CD4-positive, alpha-beta T cell treated with Interleukin-6 at 100 ng/mL for 8 hours (primary cell): ENCODE measurements around the gene SMIM15.

Source experiments
- DNase-seq: peaks from one replicate; pipeline ENCODE4 v3.0.0-alpha.2; 2020; ENCODE audit warnings: mixed read lengths, low spot score

Gene SMIM15

DNA sequence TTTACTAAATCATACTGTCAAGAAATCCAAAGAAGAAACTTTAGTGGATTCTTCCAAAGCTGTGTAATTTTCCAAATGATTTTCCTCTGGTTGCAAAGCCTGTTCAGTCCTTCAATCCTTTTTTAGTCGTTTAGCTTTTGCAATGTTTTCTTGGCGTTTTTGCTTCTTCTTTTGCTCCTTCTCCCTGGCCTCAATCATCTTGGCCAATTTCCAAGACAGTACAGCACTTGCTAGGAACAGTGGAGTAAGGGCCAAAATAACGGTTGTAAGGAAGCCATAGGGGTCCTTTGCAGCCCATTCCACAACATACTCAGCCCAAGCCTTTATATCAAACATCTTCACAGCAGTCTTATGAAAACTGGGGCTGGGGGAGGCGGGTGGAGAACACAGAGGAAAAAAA is 2.4 kb downstream of the SMIM15 start:
- no peak for DNase-seq

DNA sequence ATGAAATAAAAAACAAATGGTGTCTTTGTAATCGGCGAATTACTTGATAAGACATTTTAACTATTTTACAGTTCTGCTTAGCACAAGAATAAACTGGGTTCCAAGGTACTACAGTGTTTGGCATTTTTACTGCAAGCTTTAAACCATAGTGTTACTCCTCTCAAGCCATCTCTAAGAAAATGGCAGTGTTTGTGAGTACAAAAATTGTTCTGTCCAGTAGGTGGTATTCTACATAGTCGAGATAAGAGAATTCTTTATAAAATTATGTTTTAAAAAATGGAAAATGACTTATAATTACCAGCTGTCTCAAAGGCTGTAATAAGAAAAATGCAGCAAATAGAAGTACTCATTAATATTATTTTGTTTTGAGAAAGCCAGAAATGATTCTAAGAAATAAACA is 3.2 kb downstream of the SMIM15 start:
- DNase-seq, result no peak

DNA sequence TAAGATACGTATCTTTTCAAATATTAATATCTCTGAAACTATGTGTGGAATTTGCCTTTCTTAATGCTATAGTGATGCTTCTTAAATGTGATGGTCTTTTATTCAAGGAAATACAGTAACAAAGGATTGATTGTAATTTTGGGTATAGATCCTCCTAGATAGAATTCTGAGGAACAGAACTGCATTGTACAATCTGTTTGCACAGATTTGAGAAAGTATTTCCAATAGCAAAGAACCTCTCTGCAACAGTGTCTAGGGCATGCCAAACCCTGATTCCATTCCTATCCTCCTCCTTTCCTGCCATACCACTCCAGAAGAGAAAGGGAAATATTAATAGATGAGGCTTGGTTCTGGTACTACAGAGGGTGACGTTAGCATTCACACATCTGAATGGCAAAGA is 10.4 kb downstream of the SMIM15 start:
- DNase-seq, result no peak

DNA sequence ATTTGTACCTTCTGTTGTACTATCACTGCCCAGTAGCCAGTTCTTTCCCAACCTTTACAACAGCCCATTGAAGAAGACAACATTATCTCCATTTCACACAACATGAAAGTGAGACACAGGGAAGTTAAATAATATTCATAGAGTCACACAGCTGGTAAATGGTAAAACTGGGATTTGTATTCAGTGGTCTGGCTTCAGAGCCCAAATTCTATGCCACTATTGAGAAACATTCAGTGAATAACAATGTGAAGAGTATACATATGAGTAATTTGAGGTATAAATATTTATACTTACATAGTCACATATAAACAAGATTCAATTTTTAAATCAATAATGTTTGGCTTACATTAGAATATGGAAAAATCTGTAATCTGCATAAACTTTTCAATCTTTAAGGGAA is 13.8 kb downstream of the SMIM15 start:
- no peak for DNase-seq

DNA sequence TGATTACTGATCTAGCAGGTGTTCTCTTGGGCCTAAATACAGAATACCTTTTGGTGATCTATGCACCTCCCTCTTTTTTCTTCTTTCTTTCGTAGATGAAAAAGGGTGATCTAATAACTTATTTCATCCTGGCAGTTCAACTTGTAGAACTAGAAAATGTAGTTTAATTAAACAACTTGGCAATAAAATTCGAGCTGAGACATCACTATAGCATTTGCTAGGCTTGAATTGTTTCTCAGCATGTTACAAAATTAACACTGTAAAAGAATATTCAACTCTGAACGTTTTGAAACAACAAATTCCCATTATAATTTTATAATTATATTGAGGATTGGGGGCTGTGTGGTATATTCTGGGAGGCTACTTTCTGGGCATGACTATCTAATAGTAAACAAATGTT is 19.5 kb downstream of the SMIM15 start:
- DNase-seq, result no peak

DNA sequence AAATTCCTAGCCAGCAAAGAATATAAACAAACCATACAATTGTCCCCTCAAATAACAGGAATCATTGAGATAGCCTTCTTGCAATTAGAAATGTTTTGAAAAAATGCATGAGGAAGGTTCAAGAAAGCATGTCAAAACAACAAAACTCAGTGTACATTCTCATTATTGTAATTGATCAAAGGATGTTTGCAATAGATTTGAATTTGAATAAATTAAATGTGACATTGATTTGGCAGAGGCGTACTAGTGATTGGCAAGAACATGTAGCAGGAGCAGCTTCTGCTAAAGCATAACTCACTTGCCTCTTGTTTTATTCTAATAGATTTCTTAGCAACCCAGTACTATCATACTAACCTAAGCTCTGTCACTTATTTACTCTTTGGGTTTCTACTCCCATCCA is 19.9 kb downstream of the SMIM15 start:
- no peak for DNase-seq

DNA sequence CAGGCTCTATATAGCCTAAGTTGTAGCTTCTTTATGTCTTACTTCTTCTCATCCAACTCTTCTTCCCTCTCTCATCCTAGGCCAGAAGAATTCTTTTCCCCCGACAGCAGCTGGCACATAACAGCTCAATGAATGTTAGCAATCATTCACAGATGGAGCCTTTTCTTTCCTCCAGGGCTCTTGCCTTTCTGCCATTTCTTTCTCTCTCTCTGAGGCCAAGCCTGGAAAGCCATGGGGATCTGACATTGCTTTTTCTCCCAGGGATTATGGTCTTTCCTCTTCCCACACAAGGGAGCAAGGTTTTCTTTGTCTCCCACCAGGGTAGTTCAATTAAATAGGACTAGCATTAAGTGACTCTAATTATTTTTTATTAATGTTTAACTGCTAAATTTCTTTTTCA is 20.5 kb downstream of the SMIM15 start:
- DNase-seq, result no peak

DNA sequence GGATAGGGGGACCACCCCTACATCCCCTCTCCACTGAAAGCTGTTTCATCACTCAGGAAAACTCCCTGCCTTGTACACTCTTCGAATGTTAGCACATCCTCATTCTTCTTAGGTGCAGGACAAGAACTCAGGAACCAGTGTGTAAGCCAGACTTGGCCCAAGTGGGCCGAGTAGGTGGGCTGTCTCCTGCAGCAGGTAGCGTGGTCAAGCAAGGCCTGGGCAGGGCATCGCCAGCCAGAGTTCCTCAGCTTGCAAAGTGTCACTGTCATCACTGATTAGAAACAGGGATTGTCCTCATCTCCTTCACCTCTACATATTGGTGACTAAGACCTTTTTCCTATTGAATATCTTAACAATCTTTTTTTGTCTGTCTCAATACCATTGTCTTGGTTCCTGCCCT is 22.3 kb downstream of the SMIM15 start:
- no peak for DNase-seq

DNA sequence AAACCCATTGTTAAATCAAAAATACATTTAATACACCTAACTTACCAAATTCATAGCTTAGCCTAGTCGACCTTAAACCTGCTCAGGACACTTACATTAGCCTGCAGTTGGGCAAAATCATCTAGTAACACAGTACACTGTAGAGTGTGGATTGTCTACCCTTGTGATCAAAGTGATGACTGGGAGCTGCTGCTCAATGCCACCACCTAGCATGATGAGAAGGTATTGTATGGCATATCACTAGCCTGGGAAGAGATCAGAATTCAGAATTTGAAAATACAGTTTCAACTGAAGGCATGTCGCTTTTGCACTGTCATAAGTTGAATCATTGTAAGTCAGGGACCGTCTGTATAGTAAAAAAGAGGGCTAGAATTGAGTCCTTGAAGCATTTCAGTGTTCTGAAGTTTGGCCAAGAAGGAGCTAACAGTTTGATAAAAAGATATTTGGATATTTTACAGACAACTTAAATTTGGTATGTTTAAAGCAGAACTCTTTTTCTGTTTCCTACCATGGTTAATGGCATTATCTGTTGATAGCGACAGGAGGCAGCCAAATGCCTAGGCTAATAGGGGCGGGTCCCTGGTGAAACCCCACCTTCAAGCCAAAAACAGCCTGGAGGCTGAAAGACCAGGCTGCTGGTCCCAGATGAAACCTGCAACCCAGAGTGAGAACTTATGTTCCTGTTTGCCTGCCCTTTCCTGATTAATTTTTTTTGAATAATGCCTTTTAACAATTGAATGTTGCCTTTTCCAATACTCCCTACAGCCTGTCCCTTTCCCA is 23.0 kb downstream of the SMIM15 start:
- DNase-seq, result no peak

DNA sequence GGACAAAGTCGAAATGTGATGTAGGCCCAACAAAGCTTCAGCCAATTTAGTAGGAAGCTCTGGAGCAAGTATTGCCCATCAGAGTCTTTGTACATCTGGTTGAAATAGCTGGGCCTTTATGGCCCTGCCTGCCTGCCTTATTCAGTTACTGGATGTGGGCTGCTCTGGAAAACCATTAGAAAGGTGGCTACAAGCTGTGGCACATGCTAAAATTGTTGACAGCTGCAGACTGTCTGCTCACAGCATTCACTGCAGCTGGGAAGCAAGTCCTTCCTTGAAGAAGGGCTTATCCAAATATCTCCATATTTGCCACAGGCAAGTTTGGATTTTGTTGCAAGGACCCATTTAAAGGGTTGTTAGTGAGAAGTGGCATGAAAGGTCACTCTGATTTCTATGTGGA is 24.4 kb downstream of the SMIM15 start:
- no peak for DNase-seq

DNA sequence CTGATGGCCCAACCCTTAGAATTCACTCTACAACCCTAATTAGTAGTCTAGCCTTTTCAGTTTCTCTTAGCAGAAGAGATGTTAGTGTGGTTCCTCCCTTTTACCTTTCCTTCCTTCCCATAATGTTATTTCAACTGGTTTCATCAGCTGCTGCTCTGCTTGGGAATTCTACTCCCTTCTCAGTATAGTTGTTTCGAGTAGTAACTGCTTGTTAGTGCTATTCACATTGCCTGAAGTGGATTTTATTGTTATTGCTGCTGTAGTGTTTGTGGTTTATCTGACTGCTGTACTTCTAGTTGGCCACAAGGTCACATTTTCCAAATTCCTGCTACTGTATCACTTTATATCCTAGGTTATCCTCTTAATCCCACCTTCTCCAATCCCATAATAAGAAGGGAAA is 29.7 kb downstream of the SMIM15 start:
- DNase-seq, result no peak

DNA sequence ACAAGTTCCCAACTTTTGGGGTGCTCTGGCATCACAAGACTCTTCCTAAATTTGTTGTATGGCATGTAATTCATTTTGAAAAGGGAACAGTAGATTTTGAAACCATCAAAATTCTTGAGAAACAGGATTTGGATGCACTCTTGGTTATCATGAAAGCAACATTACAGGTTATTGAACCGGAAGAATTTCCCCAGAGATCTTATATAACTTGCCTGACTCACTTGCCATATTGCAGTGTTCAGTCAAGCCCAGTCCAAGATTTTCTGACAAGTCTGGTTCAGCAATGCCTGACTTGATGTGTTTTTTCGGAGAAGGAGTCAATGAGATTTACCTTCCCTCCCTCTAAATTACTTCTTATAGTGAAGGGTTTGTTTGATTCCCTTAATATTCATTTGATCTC is 32.0 kb downstream of the SMIM15 start:
- DNase-seq, result no peak

DNA sequence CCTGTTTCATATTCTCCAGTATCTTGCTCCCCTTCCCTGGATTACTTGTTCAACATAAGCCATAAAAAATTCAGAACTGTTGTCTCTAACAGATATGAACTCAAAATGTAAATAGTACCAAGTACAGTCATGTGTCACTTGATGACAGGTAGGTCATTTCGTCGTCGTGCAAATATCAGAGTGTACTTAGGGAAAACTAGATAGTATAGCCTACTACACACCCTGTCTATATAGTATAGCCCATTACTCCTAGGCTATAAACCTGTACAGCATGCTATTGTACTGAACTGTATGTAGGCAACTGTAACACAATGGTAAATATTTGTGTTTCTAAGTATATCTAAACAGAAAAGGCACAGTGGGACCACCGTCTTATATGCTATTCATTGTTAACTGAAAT is 39.1 kb downstream of the SMIM15 start:
- DNase-seq, result no peak

DNA sequence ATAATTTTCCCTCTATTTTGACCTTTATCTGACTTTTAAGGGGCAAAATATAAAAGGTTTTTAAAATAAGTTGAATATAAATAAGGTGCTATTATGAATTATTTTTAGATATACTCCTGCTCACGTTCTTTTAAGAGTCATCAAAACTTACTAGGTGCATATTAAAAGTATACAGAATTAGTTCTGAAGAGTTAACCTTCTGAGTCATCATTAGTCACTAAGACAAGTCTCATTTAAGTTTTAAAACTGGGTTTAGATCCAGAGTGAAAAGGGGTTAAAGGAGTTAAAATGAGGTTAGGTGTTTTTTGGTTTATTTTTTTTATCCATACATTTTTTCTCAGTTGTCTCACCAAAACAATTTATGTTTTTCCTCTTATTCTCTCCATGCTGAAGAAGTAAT is 41.7 kb downstream of the SMIM15 start:
- DNase-seq, result no peak

DNA sequence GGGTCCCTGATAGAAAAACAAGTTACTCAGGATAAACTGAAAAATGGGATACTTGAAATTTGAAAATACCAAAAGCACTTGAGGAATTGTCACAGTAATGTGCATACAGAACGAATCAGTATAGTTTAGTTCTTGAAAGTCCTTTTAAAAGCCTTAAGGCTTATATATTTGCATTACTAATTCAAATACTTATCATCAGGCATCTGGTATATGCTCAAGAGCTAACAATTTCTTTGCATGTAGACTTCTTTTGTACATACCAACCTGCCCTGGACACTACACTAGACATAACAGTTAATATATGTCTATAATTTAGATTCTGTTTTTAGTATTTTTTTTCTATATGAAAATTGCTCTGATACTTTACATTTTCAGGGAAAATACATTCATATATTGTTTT is 43.2 kb downstream of the SMIM15 start:
- no peak for DNase-seq

DNA sequence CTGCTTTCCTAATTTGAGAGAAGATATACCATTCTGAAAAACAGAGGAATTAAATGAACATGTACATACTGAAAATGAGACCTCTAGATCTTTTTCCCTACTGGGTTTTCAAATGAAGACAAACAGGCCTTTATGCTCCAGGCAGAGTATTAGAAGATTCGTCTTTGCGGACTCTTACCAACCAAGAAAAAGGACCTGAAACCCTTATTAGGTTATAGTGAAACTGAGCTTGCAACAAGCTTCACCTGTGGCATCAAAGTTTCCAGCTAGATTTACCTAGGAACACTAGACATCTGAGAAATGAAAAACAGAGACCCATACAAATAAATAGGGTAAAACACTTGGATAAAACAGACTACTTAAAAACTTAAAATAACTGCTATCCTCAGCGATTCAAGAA is 46.3 kb downstream of the SMIM15 start:
- DNase-seq, result no peak

DNA sequence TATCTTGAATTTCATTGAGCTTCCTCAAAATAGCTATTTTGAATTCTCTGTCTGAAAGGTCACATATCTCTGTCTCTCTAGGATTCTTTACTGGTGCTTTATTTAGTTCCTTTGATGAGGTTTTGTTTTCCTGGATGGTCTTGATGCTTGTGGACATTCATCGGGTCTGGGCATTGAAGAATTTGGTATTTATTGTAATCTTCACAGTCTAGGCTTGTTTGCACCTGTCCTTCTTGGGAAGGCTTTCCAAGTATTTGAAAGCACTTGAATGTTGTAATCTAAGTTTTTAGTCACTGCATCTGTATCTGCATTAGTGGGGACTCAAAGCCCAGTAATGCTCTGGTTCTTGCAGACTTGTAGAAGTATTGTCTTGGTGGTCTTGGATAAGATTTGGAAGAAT is 47.8 kb downstream of the SMIM15 start:
- DNase-seq, result no peak
